Suppressor macrophage (primary cell): ENCODE measurements around the gene CCM2L.
A peak's percentile ranks its signal among the peaks of the same experiment; 100 is the strongest.

Experiments used
- DNase-seq, 4 experiments: peaks; one replicate each; pipeline ENCODE4 v3.0.0-alpha.2; 2020 to 2022

CCM2L gene

DNA sequence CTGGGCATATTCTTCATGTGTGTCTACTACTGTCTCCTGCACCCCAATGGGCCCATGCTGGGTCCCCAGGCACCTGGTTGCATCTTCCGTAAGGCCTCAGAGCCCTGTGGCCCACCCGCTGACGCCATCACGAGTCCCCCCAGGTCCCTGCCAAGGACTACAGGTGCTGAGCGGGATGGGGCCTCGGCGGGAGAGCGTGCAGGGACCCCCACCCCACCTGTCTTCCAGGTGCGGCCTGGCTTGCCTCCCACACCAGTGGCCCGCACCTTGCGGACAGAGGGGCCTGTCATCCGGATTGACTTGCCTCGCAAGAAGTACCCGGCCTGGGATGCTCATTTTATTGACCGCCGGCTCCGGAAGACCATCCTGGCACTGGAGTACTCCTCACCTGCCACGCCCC, 13.2 kb upstream of the CCM2L start:
- DNase-seq: no peak

DNA sequence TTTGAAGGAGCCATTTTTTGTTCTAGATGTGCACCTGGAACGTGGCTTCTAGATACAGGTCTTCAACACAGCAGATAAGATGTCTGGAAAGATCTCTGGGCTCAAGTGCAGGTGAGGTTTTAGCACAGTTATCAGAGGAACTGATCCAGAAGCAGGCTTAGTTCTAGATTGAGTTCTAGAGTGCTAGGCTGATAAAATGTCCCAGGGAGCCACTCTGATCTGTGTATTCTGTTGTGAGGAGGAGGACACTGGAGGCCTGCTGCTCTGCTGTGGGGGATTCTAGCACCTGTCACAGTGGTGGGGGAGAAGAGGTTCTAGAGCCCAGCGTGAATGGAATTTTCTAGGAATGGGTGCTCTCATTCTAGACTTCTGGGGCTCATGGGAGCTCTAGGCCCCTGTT, 12.0 kb upstream of the CCM2L start:
- no peak for DNase-seq

DNA sequence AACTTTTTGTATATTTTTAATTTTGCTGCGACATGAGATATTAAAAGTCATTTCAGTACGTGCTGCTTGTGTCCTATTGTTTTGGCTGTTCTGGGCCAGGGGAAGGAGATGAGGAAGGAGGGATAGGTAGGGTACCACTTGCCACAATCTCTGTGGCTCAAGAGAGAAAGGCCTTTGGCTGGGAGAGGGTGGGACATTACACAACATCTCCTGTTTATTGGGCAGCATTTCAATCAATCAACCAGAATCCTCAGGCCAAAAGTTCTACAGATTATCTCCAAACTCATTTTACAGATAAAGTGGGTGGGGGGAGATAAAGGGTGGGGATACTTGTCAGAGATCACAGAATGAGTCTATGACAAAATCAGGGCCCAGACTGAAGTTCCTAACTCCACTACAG, 6.9 kb upstream of the CCM2L start:
- DNase-seq: no peak

DNA sequence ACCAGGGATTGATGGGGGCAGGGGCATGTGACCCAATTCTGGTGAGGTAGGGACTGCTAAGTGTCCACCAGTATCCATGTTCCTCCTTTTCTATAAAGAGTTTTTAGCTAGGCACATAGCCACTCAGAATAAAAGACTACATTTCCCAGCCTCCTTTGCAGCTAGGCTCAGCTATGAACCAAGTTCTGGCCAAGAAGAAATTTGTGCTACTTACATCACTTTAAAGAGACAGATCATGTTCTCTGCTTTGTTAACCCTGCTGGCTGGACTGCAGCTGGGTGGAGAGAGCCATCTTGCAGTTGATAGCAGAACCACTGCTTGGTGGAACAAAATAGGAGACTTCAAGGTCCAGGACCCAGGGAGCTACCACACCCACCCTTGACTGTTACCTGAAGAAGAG, 5.3 kb upstream of the CCM2L start:
- DNase-seq: peak in 3 of 4 experiments; percentile 35 to 49 (median 48)

DNA sequence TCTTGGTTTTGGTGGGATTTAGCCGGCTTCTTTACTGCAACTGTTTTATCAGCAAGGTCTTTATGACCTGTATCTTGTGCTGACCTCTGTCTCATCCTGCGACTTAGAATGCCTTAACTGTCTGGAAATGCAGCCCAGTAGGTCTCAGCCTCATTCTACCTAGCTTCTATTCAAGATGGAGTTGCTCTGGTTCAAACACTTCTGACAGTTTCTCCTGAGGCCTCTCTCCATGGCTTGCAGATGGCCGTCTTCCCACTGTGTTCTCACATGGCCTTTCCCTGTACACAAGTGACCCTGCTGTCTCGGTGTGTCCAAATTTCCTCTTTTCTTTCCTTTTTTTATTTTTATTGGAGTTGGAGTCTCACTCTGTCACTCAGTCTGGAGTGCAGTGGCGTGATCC, 4.2 kb upstream of the CCM2L start:
- DNase-seq: no peak

DNA sequence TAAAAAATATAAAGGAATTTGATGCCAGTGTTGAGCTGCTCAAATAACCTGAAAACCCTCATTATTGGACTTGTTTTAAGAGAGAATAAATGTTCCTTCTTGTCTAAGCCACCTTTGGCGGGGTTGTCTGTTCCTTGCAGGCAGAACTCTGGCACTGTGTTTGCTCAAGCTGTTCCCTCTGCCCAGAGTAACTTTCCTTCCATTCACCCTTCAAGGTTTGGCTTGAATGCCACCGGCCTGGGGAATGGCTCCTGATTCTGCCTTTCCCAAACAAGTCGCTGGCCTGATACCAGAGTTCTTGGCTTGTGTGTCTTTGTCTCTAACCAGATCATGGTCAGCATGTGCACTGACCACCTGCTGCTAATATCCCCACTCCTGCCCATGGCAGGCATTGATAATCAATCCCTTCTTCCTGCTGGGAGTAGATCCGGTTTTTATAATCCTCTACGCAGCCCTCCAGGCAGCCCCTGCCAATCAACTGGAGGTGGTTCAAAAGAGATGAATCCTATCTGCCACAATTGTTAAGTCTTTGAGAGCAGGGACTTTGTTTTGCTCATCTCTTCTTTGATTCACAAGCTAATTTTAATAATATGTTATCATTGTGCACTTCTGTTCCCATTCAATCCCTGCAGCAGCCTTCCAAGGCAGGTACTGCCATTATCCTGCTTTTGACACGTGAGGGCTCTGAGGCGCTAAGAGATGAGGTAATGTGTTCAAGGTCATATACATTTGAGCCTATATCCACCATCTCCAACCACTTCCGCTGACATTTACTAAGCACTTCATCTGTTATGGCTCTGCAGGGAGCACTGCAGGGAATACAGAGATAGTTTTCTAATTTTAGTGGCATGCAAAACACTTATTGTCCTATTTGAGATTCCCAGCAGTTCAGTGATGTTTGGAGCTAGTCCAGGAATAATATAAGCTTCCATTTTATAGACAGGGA, 3.1 kb upstream of the CCM2L start:
- DNase-seq: no peak

DNA sequence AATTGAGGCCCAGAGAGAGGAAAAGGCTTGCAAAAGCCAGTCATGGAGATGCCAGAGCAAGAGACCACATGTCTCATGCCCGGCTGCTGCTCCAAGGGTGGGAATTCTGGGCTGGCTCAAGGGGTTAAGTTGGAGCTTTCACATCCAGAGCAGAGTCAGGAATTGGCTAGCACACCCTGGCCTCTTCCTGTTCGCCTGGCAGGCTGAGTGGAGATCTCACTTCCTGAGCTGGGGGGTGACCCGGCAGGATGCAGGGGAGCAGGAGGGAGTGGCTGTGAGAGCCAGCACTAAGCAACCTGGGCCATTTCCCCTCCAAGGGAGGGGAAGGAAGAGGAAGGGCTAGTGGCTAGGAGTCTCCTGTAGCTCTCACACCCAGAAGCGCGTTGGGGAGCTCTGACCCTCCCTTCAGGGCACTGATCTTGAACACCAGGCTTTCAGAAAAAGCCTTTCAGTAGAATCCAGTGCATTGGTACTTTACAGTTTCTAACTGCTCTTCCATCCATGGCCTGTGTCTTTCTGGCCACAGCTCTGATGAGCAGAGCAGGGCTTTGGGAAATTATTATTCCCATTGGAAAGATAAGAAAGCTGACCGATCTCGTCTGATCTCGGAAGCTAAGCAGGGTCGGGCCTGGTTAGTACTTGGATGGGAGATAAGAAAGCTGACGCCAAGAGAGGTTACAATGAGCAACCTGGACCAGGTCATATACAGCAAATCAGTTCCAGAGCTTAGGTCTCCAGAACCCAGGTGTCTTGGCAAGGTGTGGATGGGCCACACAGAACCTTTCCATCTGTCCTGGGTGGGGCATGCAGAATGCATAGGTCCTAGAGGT, 2.2 kb upstream of the CCM2L start:
- peak in 1 of 4 experiments; percentile 18 for DNase-seq

DNA sequence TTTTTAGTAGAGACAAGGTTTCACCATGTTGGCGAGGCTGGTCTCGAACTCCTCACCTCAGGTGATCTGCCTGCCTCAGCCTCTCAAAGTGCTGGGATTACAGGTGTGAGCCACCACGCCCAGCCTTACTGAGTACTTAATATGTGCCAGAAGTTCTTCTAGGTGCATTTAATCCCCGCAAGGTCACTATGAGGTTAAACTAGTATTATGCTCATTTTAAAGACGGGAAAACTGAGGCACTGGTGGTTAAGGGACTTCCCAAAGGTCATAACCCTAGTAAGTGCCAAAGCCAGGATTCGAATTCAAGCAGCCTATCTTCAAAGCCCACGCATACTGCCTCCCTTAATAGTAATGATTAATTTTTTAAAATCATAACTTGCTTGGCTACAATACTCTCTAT, 674 bp upstream of the CCM2L start:
- no peak for DNase-seq

DNA sequence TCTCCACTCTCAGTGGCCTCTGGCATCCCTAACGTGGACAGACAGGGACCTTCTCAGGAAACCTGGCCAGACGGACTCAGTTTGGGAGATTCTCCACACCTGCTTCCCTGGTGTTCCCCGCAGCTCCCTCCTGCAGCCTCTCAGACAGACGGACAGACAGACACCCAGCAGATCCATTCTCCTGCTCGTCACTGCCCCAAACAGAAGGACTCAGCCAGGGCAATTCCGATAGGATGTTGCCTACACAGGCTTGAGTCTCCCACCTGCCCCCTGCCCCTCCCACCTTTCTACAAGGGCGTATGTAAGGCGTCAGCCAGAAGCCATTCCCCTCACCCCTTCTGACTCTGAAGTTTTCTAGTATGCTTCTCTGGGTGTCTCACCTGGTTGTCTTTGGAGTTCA, 428 bp downstream of the CCM2L start:
- no peak for DNase-seq

DNA sequence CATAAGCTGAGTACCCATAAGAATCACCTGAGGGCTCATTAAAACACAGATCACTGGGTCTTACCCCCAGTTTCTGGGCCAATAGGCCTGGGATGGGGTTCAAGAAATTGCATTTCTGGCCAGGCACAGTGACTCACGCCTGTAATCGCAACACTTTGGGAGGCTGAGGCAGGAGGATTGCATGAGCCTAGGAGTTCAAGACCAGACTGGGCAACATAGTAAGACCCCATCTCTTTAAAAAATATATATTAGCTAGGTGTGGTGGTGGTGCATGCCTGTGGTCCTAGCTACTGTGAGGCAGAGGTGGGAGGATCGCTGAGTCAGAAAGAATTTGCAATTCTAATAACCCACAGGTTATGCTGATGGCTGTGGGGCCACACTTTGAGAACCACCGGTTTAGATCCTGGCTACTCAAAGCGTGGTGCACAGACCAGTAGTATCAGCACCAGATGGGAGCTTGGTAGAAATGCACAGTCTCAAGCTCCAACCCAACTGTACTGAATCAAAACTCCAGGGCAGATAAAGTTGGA, 2.0 kb downstream of the CCM2L start:
- DNase-seq: no peak

DNA sequence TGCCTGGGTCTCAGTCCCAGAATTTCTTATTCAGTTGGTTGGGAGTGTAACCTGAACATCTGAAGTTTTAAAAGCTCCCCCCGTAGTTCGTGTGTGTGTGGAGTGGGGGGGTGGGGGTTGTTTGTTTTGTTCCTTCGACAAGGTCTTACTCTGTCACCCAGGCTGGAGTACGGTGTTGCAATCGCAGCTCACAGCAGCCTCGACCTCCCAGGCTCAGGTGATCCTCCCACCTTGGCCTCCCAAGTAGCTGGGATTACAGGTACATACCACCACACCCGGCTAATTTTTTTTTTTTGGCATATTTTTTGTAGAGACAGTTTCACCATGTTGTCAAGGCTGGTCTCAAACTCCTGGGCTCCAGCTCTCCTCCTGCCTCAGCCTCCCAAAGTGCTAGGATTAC, 3.1 kb downstream of the CCM2L start:
- DNase-seq: no peak

DNA sequence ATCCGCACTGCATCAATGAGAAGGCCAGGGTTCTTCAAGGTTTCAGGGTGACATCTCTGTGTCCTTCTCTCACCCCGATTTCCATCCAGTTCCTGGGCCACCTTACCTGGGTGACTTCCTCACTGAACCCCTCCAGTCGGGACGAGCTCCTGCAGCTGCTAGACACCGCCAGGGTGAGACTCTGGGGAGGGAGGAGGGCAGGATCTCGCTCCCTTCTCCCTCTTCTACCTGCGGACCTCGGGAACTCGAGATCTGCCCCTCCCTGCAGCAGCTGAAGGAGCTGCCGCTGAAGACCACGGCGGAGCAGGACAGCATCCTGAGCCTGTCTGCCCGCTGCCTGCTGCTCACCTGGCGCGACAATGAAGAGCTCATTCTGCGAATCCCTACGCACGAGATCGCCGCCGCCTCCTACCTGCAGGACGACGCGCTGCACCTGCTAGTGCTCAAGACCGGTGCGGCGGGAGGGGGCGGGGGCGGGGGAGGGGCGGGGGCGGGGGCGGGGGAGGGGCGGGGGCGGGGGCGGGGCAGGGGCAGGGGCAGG, 7.5 kb downstream of the CCM2L start:
- no peak for DNase-seq

DNA sequence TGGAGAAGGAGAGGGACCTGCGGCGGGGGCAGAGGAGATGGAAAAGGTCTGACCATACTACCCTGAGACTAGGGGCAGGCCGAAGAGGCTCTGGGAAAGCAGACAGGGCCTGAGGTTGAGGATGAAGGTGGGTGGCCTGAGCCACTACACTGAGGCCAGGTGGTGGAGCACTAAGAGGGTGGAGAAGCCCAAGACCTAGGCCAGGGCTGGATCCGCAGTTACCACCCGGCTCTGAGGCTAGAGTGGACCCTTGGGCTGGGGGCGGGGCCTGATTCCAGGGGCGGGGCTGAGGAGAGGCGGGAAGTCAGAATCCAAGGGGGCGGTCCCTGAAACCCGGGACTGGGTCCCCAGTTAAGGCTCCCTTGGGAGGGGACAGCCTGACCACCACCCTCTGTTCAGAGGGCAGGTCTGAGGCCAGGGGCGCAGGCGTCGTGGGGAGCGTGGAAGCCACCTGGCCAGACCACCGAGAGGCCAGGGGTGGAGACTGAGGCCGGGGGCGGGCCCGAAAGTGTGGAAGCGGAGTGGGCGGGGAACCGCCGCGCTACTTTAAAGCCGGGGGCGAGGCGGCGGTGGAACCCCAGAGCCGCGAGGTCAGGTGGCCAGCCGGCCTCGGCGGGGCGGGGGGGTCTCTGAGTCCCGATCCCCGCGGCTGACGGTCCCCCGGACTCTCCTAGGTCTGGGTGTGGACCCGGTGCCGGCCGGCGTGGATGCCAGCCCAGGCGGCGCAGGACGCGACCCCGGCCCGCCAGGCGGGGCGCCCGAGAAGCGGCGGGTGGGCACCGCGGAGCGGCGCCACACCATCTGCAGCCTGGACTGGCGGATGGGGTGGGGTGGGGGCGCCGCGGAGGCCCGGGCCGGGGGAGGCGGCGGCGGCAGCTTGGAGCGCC, 8.3 kb downstream of the CCM2L start:
- DNase-seq: peak in 2 of 4 experiments; percentile 43 to 44

DNA sequence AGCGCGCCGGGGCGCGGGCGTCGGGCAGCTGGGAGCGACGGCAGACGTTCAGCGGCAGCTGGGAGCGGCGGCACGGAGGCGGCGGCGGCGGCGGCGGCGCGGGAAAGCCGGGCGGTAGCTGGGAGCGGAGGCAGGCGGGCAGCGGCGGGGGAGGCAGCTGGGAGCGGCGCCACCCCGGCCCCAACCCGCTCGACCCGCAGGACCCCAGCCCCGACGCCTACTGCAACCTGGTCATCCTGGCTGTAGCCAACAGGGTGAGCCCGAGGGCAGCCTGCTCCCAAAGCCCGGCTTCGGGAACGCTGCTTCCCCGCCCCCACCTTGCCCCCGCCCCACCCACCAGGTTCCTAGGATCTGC, 8.9 kb downstream of the CCM2L start:
- DNase-seq: peak in 1 of 4 experiments; percentile 52

DNA sequence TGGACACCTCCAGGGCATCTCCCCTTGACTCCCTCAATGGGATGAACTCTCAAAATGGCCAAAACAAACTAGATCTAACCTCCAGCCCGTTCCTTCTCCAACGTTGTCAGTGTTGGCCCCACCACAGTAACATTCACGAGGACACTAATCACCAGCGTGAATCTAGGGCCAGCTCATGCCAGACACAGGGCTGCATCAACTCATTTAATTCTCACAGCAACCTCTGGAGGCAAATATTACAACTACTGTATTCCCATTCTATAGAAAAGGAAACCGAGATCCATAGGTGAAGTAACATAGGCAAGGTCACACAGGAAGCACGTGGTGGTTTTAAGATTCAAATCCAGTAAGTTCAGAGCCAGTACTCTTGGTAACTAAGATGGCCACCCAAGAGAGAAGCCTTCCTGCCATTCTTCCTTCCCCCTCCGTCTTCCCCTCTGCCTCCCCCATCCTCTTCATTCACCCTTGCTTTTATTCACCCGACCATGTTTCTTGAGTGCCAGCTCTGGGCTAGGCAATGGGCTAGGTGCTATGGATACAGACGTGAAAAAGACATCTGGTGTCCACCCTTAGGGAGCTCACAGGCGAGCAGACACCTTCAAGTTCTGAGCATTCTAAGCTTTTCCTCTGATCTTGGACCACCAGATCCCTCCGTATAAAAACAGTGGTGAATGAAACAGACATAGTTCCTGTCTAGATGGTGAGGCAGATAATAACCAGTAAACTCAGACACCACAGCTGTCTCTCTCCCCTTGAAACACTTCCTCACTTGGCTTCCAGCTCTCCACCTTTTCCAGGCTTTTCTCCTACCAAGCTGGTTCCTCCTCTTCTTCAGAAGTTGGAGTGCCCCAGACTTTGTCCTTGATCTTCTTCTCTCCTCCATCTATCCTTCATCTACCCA, 9.6 kb downstream of the CCM2L start:
- DNase-seq: no peak

DNA sequence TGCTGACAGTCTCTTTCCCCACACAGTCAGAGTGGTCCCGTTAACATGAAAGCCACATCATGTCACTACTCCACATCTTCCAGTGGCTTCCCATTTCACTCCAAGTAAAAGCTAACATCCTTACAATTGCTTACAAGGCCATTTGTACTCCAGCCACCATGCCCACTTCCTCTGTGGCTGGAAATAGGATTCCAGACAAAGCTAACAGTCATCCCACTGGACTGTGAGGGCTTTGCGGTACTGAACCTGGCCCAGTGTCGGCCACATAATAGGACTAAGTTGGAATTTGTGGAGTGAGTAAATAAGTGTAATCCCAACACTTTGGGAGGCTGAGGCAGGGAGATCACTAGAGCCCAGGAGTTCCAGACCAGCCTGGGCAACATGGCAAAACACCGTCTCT, 10.9 kb downstream of the CCM2L start:
- no peak for DNase-seq

DNA sequence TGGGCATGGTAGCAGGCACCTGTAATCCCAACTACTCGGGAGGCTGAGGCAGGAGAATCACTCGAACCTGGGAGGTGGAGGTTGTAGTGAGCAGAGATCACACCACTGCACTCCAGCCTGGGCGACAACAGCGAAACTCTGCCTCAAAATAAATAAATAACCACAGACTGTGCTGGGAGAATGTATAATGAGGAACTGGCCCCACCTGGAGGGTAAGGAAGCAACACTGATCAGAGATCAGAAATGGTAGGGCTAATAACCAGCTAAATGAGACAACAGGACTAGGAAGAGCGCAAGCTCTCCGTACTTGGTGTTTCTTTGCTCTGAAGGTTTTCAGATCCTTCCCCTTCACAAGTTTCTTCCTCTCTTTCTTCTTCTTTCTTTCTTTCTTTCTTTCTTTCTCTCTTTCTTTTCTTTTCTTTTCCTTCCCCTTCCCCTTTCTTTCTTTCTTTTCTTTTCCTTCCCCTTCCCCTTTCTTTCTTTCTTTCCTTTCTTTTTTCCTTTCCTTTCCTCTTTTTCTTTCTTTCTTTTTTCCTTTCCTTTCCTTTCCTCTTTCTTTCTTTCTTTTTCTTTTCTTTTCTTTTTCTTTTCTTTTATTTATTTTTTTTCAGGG, 14.6 kb downstream of the CCM2L start:
- no peak for DNase-seq

DNA sequence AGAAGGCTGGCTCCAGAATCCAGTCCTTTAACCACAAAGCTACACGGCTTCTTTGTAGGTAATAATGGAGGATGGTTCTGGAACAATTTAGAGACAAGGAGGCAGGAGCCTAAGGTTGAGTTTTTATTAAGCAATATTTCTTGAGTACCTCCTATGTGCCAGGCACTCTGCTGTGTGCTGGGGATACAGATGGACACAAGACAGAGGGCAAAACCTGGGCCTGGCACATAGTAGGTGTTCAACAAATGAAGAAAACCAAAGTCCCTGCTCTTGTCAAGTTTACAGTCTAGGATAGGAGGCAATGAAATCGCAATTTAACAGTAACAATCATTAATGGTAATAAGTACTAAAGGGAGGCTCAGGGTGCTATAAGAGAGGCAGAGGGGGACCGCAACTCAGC, 17.4 kb downstream of the CCM2L start:
- DNase-seq: no peak

DNA sequence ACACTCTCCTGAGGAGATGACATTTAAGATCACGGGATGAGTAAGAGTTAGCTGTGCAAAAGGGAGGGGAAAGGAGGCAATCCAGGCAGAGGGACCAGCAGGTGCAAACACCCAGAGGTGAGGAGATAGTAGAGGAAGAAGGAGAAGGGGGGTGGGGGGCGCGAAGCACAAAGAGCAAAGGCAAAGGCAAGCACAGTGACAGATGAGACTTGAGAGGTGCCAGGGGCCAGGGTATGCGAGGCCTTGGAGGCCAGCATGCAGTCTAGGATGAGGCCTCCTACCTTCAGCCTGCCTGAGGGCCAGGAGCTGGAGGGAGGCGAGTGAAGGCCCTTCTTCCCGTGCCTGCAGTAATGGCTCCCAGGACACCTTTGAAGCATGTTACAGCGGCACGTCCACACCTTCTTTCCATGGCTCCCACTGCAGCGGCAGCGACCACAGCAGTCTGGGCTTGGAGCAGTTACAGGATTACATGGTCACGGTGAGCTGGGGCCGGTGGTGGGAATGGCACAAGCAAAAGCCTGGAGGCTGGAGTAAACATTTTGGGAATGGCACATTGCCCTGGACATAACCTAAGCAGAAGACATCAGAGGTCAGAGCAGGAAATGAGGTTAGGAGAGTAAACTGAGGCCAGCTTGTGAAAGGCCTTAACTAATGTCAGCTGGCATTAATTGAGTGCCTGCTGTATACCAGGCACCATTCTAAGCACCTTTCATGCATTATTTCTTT, 18.6 kb downstream of the CCM2L start:
- DNase-seq: no peak

DNA sequence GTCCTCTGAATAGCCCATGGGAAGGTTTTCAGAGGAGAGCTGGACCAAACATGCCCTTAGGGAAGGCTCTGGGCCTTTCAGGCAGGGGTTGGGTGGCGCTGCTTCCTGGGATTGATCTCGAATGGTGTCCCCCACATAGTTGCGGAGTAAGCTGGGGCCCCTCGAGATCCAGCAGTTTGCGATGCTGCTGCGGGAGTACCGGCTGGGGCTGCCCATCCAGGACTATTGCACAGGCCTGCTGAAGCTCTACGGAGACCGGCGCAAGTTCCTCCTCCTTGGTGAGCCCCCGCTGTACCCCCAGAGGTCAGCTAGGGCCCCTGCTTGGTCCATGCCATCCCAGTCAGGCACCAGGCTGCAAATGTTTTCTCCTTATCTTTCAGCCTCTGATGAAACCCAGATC, 19.3 kb downstream of the CCM2L start:
- DNase-seq: no peak
